AG08395 (cell line): Measurements from ENCODE around the gene HTT.

Experiments
- DNase-seq: peaks from one replicate; pipeline ENCODE4 v3.0.0; 2012; ENCODE audit warnings: mixed read lengths, low spot score

The HTT gene

DNA sequence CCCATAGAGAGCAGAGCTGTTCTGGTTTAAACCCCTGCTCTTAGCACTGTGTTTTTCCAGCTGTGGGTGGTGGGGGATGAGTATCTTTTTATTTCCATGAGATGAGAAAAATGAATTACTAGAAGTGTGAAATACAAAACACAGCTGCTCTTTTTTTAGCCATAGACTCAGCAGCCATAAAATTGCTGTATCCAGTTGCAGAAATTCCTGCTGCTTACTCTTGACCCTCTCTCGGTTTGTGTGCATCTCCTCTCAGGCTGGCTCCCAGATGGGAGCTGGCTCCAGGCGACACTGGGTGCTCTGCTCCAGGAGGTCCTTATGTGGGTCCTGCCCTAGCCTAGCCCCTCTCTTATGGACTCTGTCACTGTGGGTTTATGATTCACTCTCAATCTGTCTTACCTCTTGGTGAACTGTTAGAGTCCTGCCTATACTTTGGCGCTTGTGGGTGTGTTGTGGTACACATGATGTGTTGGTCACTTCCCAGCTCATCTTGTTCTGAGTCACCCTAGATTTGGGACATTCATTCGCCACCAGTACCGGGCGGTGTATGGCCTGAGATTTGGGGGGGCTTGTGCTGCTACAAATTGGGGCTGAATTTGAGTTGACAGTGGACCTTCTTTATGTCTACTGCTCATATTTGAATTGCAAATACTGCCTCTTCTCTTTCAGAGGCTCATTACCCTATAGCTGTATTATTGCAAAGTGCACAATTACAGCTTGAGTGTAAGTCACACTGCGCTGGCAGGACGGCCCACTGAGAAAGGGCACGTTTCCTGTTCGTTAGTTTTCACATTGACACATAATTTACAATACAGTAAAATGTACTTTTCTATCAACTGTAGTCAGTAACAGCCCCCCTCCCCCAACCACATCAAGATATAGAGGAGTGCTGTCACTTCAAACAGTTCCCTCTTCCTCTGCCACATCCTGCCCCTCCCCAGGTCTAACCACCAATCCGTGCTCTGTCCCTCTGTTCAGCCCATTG, 127.5 kb downstream of the HTT start:
- DNase-seq = peak; percentile 46

DNA sequence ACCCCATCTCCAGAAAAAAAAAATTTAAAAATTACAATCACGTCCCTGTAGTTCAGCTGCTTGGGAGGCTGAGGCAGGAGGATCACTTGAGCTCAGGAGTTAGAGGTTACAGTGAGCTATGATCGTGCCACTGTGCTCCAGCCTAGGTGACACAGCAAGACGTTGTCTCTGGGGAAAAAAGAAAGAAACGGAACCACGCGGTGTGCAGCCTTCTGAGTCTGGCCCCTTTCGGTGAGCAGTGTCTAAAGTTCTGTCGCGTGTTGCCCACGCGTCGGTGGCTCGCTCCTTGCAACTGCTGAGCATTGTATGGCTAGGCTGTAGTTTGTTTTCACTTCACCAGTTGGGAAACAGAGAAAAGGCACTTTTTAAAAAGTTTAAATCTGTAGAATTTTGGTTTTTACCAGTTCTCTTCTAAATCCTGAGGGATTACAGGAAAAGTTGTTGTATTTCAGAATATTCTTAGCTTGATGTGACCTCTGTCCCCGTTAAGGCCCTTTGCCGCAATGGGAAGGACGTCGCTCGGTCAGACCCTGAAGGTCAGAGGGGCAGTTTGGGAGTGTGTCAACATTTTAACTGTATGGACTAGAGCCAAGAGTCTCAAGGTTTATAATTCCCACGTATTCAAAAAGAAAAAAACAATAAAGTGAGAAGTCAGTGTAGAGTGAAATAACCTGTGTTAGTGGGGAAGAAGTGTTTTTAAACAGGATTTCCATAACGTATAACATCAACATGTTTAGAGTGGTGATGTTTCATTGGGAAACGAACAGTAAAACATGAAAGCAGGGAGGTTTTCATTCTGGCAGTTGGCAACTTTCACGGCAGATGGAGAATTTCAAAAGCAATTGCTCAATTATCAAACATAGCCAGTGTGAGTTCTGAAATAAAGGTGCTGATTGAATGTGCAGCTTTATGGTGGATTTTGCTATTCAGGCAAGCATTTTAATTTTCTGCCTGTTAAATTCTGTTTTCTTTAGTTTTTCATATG, 128.6 kb downstream of the HTT start:
- peak; percentile 9 for DNase-seq

DNA sequence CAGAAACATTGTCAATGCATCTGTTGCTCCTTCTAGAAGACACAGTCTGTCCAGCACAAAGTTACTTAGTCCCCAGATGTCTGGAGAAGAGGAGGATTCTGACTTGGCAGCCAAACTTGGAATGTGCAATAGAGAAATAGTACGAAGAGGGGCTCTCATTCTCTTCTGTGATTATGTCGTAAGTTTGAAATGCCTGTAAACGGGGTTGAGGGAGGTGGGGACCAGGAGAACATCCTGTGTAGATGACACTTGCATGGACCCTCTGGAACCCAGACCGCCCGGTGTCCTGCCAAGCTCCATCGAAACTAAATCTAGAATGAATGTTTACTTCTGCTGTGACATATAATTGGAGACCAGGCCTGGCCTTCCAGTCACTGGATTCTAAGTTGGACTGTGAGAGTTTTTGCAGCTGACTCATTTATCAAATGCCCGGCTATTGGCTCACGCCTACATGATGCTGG, 129.5 kb downstream of the HTT start:
- peak; percentile 80 for DNase-seq

DNA sequence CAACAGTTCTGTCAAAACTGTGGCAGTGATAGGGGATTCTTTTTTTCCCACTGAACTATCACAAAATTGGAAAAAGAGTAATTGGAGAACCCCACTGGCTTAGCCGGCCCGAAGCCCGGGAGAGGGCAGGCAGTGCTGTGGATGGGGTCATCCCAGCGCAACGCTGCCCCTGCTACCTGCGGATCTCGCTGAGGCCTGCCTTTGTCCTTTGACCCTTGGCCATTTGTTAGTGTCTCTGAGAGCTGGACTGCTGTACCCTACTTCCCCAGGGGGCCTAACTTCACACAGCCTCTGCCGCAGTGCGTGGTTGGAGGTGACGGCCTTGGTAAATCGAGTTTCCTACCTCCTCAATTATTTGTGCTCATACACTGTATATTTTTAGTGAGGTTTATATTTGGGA, 131.5 kb downstream of the HTT start:
- no peak for DNase-seq

DNA sequence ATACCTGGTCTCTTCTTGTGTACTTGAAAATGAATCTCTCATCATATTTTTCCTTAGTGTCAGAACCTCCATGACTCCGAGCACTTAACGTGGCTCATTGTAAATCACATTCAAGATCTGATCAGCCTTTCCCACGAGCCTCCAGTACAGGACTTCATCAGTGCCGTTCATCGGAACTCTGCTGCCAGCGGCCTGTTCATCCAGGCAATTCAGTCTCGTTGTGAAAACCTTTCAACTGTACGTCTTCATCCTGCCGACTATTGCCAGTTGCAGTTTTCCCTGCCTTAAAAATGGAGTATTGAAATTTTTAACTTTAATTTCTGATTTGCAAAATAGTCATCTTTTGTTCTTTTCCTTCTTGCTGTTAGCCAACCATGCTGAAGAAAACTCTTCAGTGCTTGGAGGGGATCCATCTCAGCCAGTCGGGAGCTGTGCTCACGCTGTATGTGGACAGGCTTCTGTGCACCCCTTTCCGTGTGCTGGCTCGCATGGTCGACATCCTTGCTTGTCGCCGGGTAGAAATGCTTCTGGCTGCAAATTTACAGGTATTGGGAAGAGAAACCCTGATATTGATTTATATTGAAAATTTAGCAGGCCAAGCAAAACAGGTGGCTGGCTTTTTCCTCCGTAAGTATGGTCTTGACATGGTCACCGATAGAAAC, 132.1 kb downstream of the HTT start:
- no peak for DNase-seq

DNA sequence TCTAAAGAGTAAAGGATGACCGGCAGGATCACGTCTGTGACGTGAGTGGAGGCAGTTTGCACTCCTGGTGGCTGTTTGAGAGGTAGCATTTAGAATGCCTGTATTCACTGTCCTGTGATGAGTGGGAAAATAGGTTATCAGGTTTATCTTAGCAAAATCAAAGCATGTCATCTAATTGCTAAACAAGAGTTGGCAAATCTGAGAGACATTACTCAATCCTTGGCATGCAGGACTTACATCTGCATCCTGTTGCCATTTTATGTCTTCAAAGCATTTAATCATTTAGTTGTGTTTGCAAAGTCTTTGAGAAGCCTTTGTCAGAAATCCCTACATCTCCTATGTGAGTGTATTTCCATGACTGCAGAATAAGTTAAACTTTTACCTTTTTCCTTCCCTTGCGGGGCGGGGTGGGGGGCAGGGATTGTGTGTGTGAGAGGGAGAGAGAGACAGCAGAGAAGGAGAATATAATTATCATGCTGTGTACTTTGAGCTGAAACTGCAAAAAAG, 133.1 kb downstream of the HTT start:
- peak; percentile 18 for DNase-seq

DNA sequence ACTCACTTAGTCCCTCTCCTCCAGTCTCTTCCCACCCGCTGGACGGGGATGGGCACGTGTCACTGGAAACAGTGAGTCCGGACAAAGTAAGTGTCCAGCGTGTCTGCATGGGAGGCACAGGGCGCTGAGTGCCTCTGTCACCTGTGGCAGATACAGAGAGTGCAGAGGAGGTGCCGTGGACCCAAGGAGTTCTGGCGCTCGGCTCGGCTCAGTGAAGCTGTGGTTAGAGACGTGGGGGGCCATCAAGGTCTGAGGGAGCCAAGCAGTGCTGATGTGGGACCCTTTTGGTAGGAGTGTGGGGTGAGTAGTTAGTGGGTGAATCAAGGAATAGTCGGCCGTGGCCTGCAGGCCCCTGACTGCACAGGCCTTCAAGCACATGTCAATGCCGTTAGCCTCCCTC, 134.3 kb downstream of the HTT start:
- no peak for DNase-seq

DNA sequence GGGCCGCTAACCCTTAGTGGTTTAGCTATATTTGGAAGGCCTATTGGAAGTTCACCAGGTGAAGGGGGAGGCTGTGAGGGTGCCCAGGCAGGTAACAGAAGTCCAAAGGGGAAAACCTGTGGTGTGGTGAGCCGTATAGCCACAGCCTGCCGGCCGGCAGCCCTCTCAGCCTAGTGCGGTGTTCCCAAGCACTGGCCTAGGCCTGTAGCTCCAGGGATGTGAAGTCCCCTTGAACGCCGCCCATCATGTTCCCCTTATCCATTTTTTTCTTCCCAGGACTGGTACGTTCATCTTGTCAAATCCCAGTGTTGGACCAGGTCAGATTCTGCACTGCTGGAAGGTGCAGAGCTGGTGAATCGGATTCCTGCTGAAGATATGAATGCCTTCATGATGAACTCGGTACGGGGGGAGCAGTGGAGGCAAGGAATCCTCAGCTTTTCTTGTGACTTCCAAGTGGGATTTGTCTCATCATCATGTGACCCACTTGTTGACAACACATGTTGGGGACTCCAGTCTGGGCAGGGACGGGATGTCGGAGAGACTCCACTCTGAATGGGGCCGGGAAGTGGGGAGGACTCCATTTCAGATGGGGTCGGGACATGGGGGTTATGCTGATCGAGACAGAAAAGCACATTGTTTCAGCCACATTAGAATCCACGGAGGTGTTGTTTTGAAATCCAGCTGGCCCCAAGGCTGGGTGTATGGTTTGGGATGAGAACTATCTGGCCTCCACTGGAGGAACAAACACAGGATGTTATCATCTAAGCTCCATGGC, 135.3 kb downstream of the HTT start:
- DNase-seq = no peak

DNA sequence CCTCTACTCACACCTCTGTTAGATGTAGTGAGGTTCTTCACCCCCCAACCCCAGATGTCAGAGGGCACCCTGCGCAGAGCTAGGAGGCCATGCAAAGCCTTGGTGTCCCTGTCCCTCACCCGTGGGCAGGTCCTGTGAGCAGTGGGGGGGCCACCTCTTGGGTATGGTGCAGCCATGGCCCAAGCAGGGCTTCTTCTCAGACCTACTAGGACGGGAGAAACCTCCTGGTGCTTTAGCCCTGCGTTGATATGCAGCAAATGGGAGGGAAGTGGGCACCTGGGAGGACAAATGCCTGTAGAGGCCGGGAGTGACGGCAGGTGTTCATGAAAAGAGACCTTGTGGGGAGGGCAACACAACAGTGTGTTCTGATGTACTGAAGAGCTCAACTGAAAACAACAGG, 136.0 kb downstream of the HTT start:
- DNase-seq = no peak

DNA sequence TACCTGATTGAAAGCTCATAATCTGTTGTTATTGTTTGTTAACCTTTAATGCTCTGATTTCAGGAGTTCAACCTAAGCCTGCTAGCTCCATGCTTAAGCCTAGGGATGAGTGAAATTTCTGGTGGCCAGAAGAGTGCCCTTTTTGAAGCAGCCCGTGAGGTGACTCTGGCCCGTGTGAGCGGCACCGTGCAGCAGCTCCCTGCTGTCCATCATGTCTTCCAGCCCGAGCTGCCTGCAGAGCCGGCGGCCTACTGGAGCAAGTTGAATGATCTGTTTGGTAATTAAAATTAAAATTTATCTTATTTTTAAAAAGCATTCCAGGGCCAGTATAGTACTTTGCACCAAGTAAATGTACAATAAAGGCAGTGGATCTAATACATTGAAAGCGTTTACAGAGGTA, 137.4 kb downstream of the HTT start:
- no peak for DNase-seq

DNA sequence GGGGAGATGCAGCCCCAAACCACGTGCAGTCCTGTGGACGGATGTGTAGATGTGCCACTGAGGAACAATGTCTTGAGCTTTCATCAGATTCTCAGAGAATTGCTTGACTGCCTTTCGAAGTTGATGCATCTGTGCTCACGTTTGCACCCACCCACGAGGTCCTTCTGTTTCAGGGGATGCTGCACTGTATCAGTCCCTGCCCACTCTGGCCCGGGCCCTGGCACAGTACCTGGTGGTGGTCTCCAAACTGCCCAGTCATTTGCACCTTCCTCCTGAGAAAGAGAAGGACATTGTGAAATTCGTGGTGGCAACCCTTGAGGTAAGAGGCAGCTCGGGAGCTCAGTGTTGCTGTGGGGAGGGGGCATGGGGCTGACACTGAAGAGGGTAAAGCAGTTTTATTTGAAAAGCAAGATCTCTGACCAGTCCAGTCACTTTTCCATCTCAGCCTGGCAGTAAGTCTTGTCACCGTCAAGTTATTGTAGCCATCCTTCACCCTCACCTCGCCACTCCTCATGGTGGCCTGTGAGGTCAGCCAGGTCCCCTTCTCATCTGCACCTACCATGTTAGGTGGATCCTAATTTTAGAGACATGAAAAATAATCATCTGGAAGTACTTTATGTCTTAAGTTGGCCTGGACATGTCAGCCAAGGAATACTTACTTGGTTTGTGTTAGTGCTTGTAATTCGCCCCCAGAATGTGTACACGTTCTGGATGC, 138.1 kb downstream of the HTT start:
- no peak for DNase-seq

DNA sequence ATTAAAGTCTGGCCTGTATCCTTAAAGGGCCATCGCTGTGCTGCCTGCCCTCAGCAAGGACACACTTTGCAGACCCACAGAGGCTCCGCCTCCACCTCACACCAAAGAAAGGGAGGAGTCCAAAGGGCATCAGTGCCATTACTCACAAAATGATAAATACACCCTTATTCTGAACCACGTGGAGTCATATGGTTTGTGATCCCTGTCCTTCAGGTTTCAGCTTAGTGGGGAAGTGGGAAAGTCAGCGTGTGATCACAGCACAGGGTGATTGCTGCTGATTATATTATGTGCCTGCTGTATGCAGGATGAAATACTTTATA, 138.6 kb downstream of the HTT start:
- DNase-seq = no peak

DNA sequence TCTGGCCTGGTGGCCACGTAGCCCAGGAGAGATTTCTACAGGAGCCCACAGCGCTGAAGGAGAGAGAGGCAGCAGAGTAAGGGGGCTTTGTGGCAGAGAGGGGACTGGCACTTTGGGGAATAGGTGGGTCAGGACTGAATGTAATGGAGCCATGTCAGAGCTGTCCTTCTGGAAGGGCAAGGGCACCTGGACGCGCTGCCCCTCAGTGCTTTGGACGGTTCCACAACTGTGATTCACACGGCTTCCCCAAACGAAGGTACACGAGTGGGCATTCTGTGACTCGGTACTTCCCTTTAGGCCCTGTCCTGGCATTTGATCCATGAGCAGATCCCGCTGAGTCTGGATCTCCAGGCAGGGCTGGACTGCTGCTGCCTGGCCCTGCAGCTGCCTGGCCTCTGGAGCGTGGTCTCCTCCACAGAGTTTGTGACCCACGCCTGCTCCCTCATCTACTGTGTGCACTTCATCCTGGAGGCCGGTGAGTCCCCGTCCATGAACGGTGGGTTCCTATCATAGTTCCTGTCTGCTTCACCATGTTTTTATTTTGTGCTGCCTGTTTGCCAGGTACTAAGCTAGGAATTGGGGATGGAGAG, 139.3 kb downstream of the HTT start:
- DNase-seq = no peak

DNA sequence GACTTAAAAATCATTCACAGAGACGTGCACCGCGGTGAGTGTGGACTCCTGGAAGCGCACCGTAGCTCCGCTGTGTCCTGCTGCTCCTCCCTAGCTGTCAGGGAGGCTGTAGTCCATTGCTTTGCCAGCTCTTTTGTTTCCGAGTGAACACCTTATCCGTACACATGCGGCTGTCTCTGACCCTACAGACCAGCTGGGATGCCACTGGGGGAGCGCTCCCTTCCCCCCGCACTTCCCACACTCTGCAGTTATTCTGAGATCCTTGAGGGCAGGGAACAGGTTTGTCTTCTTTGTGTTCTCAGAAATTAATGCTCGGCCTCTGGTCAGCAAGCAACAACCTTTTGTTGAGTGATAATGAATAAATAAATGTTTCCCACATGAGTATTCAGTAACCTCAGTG, 140.8 kb downstream of the HTT start:
- DNase-seq = no peak

DNA sequence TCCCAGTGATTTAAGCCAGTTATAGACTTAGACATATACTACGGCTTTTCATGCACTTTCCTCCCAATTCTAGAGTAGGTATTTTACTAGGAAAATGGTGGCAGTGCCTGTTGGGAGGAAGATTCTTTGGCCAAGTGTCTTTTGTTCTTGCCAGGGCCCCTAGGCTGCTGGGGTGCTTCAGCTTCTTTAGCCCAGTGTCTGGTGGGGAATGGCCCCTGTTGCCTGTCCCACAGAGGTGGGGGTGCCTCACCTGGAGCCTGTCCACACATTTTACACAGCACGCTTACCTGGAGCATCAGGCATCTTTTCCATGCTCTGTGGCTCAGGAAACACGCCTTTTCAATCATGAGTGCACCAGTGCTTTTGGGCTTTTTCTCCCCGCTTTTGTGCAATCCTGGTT, 141.3 kb downstream of the HTT start:
- no peak for DNase-seq

DNA sequence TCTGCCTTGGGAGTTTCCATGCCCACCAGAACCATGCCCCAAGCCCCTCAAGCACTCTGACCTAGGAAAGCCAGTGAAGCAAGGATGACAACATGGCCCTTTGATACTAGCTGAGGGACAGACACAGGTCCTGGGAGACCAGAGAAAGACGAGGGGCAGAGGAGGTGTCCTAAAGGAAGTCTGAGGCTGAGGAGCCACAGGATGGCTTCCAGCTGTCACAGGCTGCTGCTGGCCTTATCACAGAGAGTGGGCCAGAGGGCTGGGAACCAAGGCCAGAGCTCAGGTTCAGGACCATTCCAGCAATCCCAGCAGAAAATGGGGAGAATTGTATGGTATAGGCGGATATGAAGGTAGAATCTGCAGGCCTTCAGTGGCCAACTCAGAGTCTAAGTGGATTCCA, 142.8 kb downstream of the HTT start:
- DNase-seq = no peak

DNA sequence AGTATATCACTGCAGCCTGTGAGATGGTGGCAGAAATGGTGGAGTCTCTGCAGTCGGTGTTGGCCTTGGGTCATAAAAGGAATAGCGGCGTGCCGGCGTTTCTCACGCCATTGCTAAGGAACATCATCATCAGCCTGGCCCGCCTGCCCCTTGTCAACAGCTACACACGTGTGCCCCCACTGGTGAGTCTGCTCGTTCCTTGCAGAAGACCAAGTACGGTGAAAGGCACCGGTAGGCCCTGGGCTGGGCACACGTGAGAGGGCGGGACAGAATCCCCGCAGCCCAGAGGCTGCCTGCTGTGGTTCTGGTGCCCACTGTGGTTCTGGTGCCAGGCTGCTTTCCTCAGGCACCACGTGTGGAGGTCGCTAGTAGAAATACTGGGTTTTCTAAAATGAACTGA, 143.3 kb downstream of the HTT start:
- DNase-seq = no peak

DNA sequence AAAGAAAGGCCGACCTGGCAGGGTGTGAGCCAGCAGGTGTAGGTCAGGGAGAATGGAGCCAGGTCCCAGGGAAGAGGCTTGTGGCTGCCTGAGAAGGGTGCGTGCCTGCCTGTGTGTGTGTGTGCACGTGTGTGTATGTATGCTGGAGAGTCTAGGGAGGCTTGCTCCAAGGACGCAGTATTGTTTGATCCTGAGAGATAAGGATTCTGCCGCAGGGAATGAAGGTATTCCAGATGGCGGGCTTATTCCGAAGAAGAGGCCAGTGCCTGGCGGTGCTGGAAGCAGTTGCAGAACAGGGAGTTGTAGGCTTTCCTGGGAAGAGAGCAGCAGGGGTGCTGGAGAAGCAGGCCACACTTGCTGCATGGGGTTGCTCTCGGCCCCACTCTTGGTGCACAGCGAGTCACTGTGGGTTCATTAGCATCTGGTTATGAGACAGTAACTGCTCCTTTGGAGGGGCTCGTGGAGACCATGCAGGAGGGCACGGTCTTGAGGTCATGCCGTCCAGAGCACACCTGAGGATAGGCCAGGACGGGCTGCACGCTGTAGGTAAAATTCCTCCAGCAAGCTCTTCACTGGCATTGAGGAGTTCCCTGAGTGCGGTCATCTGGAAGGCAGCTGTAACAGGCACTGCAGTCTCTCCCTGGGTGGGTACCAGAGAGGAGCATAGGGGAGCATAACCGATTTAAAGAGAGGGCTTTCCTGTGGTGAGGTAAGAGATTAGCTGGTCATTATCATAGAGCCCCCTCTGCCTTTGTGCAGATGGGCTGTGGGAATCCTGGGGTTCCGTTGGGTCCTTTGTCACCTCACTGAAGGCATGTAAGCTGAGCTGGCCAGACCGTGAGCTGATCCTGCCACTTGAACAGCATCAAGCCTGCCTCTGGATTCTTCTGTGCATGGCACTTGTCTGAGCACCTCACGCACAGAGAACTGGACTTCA, 144.6 kb downstream of the HTT start:
- DNase-seq = no peak
